HG03139 (cell line): ENCODE data around the gene ENTPD8.
"Not testable (repeated sequence)": the region's sequence is repeated elsewhere in the genome, so short reads cannot be mapped to it uniquely, and the experiment has no call there.

Experiments
- ATAC-seq: cut with Tn5 transposase; IDR thresholded peaks from one replicate; pipeline ENCODE4 v1.9.1; 2021; ENCODE audit not compliant: unreplicated experiment

The ENTPD8 gene

GRCh38 chr9:137396634-137397367, 44.4 kb downstream of the ENTPD8 start:
- no peak for ATAC-seq

GRCh38 chr9:137396227-137396626, 44.9 kb downstream of the ENTPD8 start:
- no peak for ATAC-seq

- no peak for ATAC-seq
These were observed 45.5 kb downstream of the ENTPD8 start for GRCh38 chr9:137395666-137396010.

- no peak for ATAC-seq
These were observed 46.1 kb downstream of the ENTPD8 start for GRCh38 chr9:137394866-137395665.

- ATAC-seq = no peak
These were observed 47.7 kb downstream of the ENTPD8 start for GRCh38 chr9:137393176-137394150.

GRCh38 chr9:137392232-137393007, 48.7 kb downstream of the ENTPD8 start:
- ATAC-seq = no peak

GRCh38 chr9:137391411-137391754, 49.8 kb downstream of the ENTPD8 start:
- no peak for ATAC-seq

GRCh38 chr9:137390553-137391410, 50.4 kb downstream of the ENTPD8 start:
- ATAC-seq = no peak

GRCh38 chr9:137389428-137389746, 51.8 kb downstream of the ENTPD8 start:
- no peak for ATAC-seq

GRCh38 chr9:137388589-137389427, 52.3 kb downstream of the ENTPD8 start:
- ATAC-seq = no peak

- no peak for ATAC-seq
These were observed 53.1 kb downstream of the ENTPD8 start for GRCh38 chr9:137387891-137388560.

- no peak for ATAC-seq
These were observed 53.9 kb downstream of the ENTPD8 start for GRCh38 chr9:137387114-137387890.

GRCh38 chr9:137386507-137387113, 54.5 kb downstream of the ENTPD8 start:
- ATAC-seq = not testable (repeated sequence)

- ATAC-seq = no peak
These were observed 56.0 kb downstream of the ENTPD8 start for GRCh38 chr9:137385061-137385655.
